G401 (cell line): ENCODE data around the gene SEMA5A. TPM values are rescaled to one million over a fixed set of nuclear protein-coding genes. Genes with fewer than 3 reads are reported as not detected.

Experiments
- DNase-seq: peaks from one replicate; pipeline ENCODE4 v3.0.0-alpha.2; 2015; ENCODE audit warnings: low spot score
- in situ Hi-C: cut with HindIII; loops from 2 replicates; pipeline ENCODE4 v1.10.0; 2016; ENCODE audit warnings: low sequenced_read_pairs, mixed read lengths
- total RNA-seq: library from RNA; depleted of rRNA; stranded (reverse); fragments of >200 nt; shearing (Covaris generic); gene quantifications from 2 replicates; pipeline ENCODE4 v1.2.3, GENCODE V29; 2014

Gene SEMA5A
- total RNA-seq, 1 experiment from 2014 or later, result 0.95 TPM

- in situ Hi-C loops, result no loop called here
- DNase-seq, result no peak
These were observed 55.3 kb downstream of the SEMA5A start for GRCh38 chr5:9490494-9491097.

DNA sequence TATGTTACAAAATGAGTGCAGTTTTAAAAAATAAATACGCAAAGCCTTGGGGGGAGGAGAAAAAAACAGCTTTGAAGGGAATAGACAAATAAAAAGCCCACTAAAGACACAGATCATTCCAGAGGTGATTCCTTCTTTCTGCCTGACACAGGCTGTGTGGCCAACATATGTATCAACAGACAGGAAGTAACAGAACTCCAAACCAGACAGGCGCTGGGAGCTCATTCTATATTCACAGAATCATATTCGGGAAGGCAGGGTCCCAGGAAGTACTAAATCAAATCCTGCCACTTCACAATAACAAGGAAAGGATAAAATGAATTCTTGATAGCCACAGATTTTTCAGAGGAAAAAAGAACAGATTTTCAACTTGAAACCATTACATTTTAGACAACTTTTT, 62.1 kb downstream of the SEMA5A start:
- DNase-seq, result no peak
- in situ Hi-C loops, result no loop called here

DNA sequence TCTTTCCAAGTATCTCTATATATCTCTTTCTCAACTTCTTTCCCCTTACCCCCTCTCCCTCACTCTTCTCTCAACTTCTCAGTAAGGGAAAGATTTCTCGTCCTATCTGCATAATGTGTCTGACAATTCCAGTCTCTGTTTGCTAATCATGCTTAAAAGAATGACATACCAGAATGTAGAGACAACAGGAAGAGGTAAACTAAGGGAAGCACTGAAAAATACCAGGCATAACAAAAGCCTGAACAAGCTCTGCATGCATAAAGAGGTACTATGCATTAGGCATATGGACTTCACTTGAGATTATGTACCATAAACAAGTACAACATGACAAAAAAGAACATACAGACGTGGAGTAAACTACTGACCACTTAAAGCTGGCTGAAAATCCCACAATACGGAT, 62.6 kb downstream of the SEMA5A start:
- in situ Hi-C loops, result no loop called here
- no peak for DNase-seq

- in situ Hi-C loops, result no loop called here
These were observed 63.5 kb downstream of the SEMA5A start for GRCh38 chr5:9482381-9482780.

DNA sequence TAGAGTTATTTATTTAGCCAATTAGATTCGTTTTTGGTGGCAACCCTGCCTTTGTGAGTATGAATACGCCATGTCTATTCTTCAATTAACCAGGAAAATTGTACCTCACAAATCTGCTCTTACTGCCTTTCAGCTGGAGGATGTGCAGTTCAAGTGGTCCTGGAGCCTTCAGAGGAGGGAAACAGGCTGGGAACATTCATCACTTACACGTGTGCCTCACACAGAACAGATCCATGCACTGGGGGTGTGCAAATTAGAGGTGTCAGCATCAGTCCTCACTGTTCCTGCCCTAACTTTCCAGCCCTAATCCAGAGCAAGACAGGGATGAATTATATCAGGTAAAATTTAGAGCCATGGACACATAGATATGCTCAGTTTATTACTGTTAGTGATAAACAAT, 65.4 kb downstream of the SEMA5A start:
- DNase-seq, result no peak
- in situ Hi-C loops, result no loop called here

More at GRCh38 chr5:9482381-9482780, 63.5 kb downstream of the SEMA5A start:
- no peak for DNase-seq

DNA sequence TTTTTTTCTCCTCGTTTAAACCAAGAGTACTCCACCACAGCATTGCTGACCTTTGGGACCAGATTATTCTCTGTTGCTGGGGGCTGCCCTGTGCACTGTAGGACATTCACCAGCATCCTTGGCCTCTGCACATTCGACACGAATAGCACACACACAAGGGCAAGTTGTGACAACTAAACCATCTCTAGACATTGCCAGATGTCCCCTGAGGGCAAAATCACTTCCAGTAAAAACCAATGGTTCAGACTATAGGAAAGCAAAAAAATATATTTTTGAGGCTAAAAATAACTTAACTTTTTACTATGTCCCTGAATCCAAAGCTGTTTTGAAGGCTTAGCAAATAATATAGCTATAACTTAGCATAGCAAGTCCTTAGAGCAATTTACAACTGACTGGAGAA, 65.9 kb downstream of the SEMA5A start:
- DNase-seq, result no peak
- in situ Hi-C loops, result no loop called here

GRCh38 chr5:9479361-9479760, 66.5 kb downstream of the SEMA5A start:
- no peak for DNase-seq
- in situ Hi-C loops, result no loop called here

GRCh38 chr5:9477537-9477936, 68.3 kb downstream of the SEMA5A start:
- DNase-seq, result no peak
- in situ Hi-C loops, result no loop called here

DNA sequence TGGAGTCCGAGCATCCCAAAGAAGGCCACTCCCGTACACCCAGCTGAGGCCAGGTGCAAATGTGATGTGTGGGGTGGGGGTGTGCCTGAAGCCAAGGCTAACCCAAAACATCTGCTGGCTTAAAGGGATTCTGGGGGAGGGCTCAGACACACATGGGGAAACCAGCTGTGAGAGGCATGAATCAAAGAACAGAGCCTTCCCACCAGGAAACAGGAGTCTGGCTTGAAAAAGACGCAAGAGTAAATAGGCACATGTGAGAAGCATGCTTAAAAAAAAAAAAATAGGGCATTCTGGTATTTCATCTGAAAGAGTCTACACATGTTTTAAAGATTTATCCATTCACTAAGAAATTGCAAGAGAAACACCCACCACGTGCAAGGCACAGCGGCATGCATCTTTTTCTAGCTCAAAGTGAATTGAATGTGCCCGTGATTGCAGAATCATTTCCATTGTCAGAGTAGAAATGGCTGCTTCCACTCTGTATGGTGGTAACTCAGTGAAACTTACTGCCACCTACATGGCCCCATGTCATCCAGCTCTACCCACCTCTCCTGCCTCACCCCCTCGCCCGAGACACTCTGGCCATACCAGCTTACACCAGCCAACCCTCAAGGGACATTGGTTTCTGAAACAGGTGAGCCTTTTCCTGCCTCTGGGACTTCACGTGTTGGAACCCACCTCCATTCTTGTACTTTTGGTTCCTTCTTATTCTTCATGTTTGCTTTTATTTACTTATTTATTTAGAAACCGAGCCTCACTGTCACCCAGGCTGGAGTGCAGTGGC, 71.5 kb downstream of the SEMA5A start:
- in situ Hi-C loops, result no loop called here
- no peak for DNase-seq

DNA sequence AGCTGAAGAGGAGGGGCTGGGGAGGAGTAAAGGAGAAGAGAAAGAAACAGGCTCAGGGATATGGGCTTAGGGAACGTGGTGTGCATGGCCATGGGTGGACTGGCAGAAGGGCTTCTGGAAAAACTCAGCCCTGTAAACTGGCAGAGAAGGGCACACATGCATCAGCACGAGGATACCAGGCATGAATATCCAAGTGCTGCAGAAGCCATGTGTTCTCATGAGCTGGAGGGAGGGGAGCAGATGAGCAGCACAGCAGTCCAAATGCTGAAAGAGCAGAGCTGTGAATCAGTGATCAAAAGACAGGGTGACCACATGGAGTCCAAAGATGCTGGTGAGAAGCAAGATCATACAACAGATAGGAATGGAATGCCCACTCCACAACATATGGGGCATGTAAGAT, 72.3 kb downstream of the SEMA5A start:
- in situ Hi-C loops, result no loop called here
- no peak for DNase-seq

DNA sequence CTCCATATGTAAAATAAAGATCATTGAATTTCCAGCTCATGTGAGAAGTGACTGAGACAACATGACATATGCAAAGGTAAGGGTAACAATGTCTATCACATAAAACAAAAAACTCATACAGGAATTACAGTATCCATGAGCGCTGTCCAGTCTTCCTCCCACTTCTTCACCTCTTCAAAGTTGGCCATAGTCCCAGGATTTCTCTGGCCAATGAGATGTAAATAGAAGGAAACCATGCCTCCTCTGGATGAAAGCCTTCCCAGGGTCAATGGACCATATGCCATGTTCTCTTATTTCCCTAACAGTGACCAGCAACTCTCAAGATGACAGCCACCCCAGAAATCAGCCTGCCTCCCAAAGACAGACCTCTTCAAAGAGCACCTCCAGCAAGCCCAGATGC, 75.5 kb downstream of the SEMA5A start:
- in situ Hi-C loops, result no loop called here
- no peak for DNase-seq

- in situ Hi-C loops, result no loop called here
- DNase-seq, result no peak
These were observed 77.9 kb downstream of the SEMA5A start for GRCh38 chr5:9468060-9468388.

DNA sequence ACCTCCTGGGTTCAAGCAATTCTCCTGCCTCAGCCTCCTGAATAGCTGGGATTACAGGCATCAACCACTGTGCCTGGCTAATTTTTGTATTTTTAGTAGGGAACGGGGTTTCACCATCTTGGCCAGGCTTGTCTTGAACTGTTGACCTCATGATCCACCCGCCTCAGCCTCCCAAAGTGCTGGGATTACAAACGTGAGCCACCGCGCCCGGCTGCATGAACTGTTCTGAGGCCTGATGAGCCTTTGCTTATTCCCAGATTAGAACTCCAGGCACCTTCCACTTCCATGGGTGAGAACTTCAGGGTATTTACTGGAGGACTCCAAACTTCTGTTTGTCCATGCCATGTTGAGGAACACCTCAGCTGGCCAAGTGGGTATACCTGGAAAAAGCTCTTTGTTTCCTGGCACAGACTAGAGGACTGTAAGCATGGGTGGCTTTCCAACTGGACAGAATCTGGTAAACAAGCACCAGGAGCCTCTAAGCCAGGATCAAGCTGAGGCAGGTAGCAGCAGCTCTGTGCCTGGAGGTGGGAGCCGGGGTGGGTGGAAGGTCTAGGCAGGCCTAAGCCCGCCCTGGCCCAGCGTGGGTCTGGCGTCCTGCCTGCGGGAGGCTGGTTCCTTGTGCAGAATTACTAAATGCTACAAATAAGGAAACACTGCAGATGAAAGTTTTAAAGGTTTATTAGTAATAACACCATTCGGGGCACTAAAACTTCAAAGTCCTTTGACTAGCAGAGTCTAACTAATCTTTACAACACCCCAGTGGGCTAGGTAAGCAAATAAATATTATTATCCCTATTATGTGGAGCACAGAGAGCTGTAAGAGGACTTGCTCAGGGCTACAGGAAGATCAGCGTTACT, 78.4 kb downstream of the SEMA5A start:
- in situ Hi-C loops, result no loop called here
- no peak for DNase-seq

DNA sequence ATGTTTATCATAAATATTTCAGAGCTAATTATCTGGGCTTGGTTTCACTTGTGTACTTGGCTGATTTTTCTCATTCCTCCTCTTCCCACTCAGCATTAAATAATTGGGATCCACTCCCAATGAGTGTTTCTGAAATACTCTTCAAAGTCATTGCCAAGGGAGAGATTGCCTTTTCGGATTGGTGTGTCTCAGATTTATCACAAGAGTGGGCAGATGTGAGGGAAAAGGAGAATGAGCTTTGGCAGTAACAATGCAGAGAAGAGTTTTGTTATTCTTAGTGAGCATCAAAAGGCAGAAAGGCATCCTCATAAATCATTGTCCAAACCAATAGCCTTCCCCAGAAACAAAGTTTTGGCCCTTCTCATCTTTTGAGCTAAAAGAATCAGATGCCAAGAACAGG, 79.2 kb downstream of the SEMA5A start:
- in situ Hi-C loops, result no loop called here
- no peak for DNase-seq

GRCh38 chr5:9464478-9464877, 81.4 kb downstream of the SEMA5A start:
- no peak for DNase-seq
- in situ Hi-C loops, result no loop called here

DNA sequence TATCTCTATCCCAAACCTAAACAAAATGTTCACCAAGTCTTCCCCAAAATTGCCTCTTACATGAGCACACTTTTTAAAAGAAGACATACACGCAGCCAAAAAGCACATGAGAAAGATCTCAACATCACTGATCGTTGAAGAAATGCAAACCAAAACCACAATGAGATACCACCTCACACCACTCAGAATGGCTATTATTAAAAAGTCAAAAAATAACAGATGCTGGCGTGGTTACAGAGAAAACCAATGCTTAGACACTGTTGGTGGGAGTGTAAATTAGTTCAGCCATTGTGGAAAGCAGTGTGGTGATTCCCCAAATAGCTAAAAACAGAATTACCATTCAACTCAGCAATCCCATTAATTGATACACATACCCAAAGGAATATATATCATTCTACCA, 83.8 kb downstream of the SEMA5A start:
- DNase-seq, result no peak
- in situ Hi-C loops, result no loop called here

DNA sequence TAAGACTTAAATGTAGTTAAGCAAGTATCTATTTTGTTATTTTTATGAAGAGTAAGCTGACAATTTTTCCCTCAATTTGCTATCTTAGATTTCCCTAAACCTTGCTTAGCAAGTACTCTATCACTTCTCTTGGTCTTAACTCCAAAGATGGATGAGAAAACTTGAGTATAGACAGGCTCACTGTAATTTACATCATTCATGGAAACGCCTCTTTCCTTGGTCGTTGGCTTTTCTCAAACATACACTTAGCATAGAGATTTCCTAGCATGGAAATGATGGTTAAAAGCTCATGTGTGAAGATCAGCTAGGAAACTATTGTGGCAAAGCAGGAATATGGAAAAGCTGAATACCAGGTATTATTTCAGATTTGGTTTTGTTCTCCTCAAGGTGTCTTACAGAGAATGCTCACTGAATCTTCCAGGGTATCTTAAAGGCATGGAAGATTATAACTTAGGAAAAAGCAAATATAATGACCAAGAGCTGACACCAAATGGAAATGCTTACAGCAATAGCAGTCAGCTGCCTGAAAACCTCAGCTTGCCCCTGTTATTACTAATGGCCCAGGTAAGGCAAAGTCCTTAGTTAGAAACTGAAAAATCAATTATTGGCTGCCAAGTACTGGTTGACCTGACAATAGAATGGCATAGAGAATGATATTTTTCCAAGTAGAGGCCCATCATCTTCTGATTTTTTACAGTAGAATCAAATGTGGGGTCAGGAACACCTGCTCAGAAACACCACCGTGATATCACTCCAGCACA, 84.8 kb downstream of the SEMA5A start:
- in situ Hi-C loops, result no loop called here
- DNase-seq, result no peak

DNA sequence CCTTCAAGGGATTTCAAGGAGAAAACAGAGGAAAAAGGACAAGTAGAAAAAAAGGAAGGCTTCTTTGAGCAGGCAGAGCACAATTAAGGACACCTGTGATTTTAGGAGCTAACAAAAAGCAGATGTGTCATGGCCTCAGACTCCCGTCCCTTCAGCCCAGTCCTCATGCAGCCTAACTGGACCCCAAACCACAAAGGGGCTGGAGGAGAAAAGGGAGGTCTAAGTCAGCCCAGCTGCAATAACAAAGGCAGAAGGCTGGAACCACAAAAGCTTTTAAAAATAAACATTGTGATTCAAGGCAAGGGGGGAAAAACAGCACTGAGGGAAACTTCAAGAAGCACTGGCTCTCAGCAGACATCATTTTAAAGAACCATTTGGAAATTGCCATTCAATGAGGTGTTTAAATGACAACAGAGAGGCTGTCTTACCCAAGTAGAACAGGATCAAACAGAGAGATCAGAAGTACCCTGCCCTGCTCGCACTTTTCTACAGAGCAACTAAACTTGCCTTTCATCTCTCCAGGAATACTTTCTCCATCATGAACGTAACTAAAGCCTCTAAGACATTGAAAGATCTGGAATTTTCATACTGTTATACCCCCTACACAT, 89.3 kb downstream of the SEMA5A start:
- in situ Hi-C loops, result no loop called here
- no peak for DNase-seq

DNA sequence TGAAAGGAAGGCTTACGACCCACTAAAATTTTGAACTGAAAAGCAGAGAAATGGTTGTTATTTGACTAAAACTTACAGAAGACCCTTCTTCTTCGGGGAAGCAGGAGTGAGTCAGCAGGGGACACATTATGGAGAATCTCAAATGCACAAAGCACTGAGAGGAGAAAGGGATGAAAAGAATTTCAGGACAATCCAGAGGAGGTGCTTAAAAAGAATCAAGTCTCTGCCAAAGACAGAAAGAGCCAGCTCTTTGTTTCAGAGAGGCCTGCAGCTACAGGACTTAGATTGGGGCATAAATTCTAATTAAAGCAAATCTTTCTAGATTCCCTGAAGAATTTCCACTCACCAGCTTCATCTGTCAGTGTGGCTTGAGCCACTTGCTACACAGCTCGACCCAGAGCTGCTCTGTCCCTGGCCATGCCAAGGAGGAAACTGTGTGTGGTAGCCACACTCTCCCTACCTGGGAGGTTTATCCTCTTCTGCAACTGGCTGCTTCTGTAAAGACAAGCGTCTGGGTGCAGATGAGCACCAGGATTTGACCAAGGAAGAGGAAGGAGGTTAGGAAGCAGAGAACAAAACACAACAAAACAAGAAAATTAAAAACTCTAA, 89.9 kb downstream of the SEMA5A start:
- in situ Hi-C loops, result no loop called here
- no peak for DNase-seq
